Vagina (tissue), 2 donors: Measurements from ENCODE around the gene OR56A5. TPM values are rescaled to one million over a fixed set of nuclear protein-coding genes. Genes with fewer than 3 reads are reported as not detected.

Source experiments
- DNase-seq, 2 donors: peaks; one replicate each; pipeline ENCODE4 v3.0.0-alpha.2; 2017; ENCODE audit errors: extremely low spot score in 2 of 2
- H3K27ac ChIP-seq: fragments of 200-600 bp; sonication (generic); one replicate; pipeline ENCODE4 v1.5.1; 2019
- H3K27me3 ChIP-seq: fragments of 200-600 bp; sonication (generic); one replicate; pipeline ENCODE4 v1.5.1; 2019
- H3K36me3 ChIP-seq, 2 donors: fragments of 200-600 bp; sonication (generic); one replicate each; pipeline ENCODE4 v1.5.1; 2017 to 2019
- H3K4me1 ChIP-seq: fragments of 200-600 bp; sonication (generic); one replicate; pipeline ENCODE4 v1.5.1; 2019
- H3K4me3 ChIP-seq, 2 donors: fragments of 200-600 bp; sonication (generic); 1 replicate in 1 of 2; 2 replicates in 1 of 2; pipeline ENCODE4 v1.5.1; 2016 to 2019
- H3K9me3 ChIP-seq: fragments of 200-600 bp; sonication (generic); one replicate; pipeline ENCODE4 v1.5.1; 2019
- CTCF ChIP-seq, 3 experiments: fragments of 450-650 bp in 2 of 3; fragments of 200-600 bp in 1 of 3; sonication (generic) in 1 of 3; IDR thresholded peaks; one replicate each; pipeline ENCODE4 v1.5.1; 2017 to 2019; ENCODE audit warnings: antibody characterized with exemption in 3 of 3, mild to moderate bottlenecking in 2 of 3, moderate library complexity in 2 of 3
- POLR2A ChIP-seq, 2 donors: fragments of 450-650 bp; IDR thresholded peaks; one replicate each; pipeline ENCODE4 v1.6.1; 2017; ENCODE audit warnings: antibody characterized with exemption in 2 of 2, mild to moderate bottlenecking in 2 of 2, moderate library complexity in 2 of 2
- POLR2AphosphoS5 ChIP-seq, 2 donors: sonication (generic); formaldehyde crosslinking; IDR thresholded peaks; one replicate each; pipeline ENCODE4 v1.9.0; 2017; ENCODE audit warnings: antibody characterized with exemption in 2 of 2, mild to moderate bottlenecking in 2 of 2, low read depth in 1 of 2; ENCODE audit not compliant: insufficient read depth in 1 of 2
- intact Hi-C: fragments of 100-400 bp; cut with DNase I; formaldehyde crosslinking; loops from one replicate; pipeline ENCODE4 v1.15.1; 2023
- total RNA-seq: library from RNA; depleted of rRNA; stranded (reverse); fragments of >200 nt; gene quantifications from one replicate; pipeline ENCODE4 v1.2.3, GENCODE V29; 2016

The OR56A5 gene
- total RNA-seq, 1 donor from 2014 or later, result not detected

- Histone ChIP-seq H3K4me3 (no peak overlapping the region), H3K27ac (no peak overlapping the region), H3K27me3 (no peaks in the 10 kb centered on the region), H3K9me3 (no peaks in the 10 kb centered on the region), H3K4me1 (no peaks in the 10 kb centered on the region), H3K36me3 (no peaks in the 10 kb centered on the region)
- TF ChIP-seq POLR2AphosphoS5 (IDR thresholded peaks at IDR 0.05; ENCODE audit: insufficient read depth in 1 of 2, low read depth in 1 of 2), result no peak
- no peak for TF ChIP-seq CTCF (IDR thresholded peaks at IDR 0.05)
- TF ChIP-seq POLR2A (IDR thresholded peaks at IDR 0.05), result no peak
- intact Hi-C loops, result no loop called here
- DNase-seq, result no peak
Observed at GRCh38 chr11:5928811-5929210, 39.5 kb downstream of the OR56A5 start.

GRCh38 chr11:5928271-5928670, 40.0 kb downstream of the OR56A5 start:
- intact Hi-C loops, result no loop called here
- Histone ChIP-seq H3K27ac (no peak overlapping the region), H3K36me3 (no peaks in the 10 kb centered on the region), H3K9me3 (no peaks in the 10 kb centered on the region), H3K27me3 (no peaks in the 10 kb centered on the region), H3K4me3 (no peak overlapping the region), H3K4me1 (no peaks in the 10 kb centered on the region)
- no peak for DNase-seq
- TF ChIP-seq CTCF (IDR thresholded peaks at IDR 0.05), result no peak
- TF ChIP-seq POLR2AphosphoS5 (IDR thresholded peaks at IDR 0.05; ENCODE audit: insufficient read depth in 1 of 2, low read depth in 1 of 2), result no peak
- no peak for TF ChIP-seq POLR2A (IDR thresholded peaks at IDR 0.05)

- Histone ChIP-seq H3K9me3 (no peaks in the 10 kb centered on the region), H3K27me3 (no peaks in the 10 kb centered on the region)
Observed at GRCh38 chr11:5923794-5924193, 44.5 kb downstream of the OR56A5 start.

GRCh38 chr11:5923427-5923776, 44.9 kb downstream of the OR56A5 start:
- no peaks in the 10 kb centered on the region for H3K27me3 ChIP-seq
- intact Hi-C loops, result no loop called here

More at GRCh38 chr11:5923794-5924193, 44.5 kb downstream of the OR56A5 start:
- DNase-seq, result no peak
- Histone ChIP-seq H3K27ac (no peak overlapping the region), H3K4me1 (no peaks in the 10 kb centered on the region), H3K4me3 (no peak overlapping the region), H3K36me3 (no peaks in the 10 kb centered on the region)
- TF ChIP-seq POLR2AphosphoS5 (IDR thresholded peaks at IDR 0.05; ENCODE audit: insufficient read depth in 1 of 2, low read depth in 1 of 2), result no peak
- no peak for TF ChIP-seq CTCF (IDR thresholded peaks at IDR 0.05)
- TF ChIP-seq POLR2A (IDR thresholded peaks at IDR 0.05), result no peak
- intact Hi-C loops, result no loop called here

More at GRCh38 chr11:5923427-5923776, 44.9 kb downstream of the OR56A5 start:
- DNase-seq, result no peak
- Histone ChIP-seq H3K4me1 (no peaks in the 10 kb centered on the region), H3K27ac (no peak overlapping the region), H3K4me3 (no peak overlapping the region), H3K36me3 (no peaks in the 10 kb centered on the region), H3K9me3 (no peaks in the 10 kb centered on the region)
- TF ChIP-seq CTCF (IDR thresholded peaks at IDR 0.05), result no peak
